ENCODE measurements around the gene BCL2A1. TPM values are rescaled to one million over a fixed set of nuclear protein-coding genes. Genes with fewer than 3 reads are reported as not detected.

BCL2A1 gene
- total RNA-seq, 1 experiment from 2014 or later: not detected

GRCh38 chr15:79994615-79995014, 23.6 kb upstream of the BCL2A1 start:
- Histone ChIP-seq H3K9ac (ENCODE audit: extremely low read depth, insufficient read length, low read length) (no peak overlapping the region), H3K23ac (ENCODE audit: insufficient read length, low read depth, low read length) (no peak overlapping the region), H4K5ac (ENCODE audit: insufficient read length, low read depth, low read length) (no peak overlapping the region), H3K4me1 (ENCODE audit: insufficient read depth, low read length) (no peaks in the 10 kb centered on the region), H2BK15ac (ENCODE audit: low read depth, low read length) (no peak overlapping the region), H3K18ac (ENCODE audit: insufficient read length, low read depth, low read length) (no peak overlapping the region), H2BK12ac (ENCODE audit: insufficient read length, low read depth, low read length) (no peak overlapping the region), H3K4me2 (ENCODE audit: insufficient read depth, insufficient read length, low read length) (no peak overlapping the region), H2AK5ac (ENCODE audit: insufficient read length, low read length) (no peak overlapping the region), H4K8ac (replicated peaks; ENCODE audit: insufficient read length, low read depth, low read length) (no peak overlapping the region), H2BK120ac (ENCODE audit: low read depth, low read length, poor library complexity, severe bottlenecking) (no peak overlapping the region), H3K9me3 (ENCODE audit: control insufficient read depth, low read depth, low read length) (no peaks in the 10 kb centered on the region), H3K56ac (ENCODE audit: insufficient read length, low read depth, low read length) (no peak overlapping the region), H3K23me2 (ENCODE audit: insufficient read length, low read depth, low read length, poor library complexity, severe bottlenecking) (no peaks in the 10 kb centered on the region), H3K14ac (ENCODE audit: insufficient read depth, low read length) (no peak overlapping the region), H3K27ac (ENCODE audit: insufficient read length, low read depth, low read length) (no peak overlapping the region), H4K91ac (ENCODE audit: insufficient read length, low read depth, low read length) (no peak overlapping the region), H2AFZ (ENCODE audit: low read length) (no peak overlapping the region), H3K79me2 (ENCODE audit: insufficient read depth, low read length) (no peaks in the 10 kb centered on the region), H3K27me3 (ENCODE audit: insufficient read depth, low read length) (no peaks in the 10 kb centered on the region), H4K20me1 (ENCODE audit: control insufficient read depth, insufficient read depth, insufficient read length) (no peaks in the 10 kb centered on the region), H3T11ph (ENCODE audit: low read length) (no peak overlapping the region), H2BK20ac (ENCODE audit: low read depth, low read length, poor library complexity, severe bottlenecking) (no peak overlapping the region), H2BK5ac (ENCODE audit: insufficient read length, low read length) (no peak overlapping the region), H3K4ac (ENCODE audit: low read depth, low read length) (no peak overlapping the region), H3K79me1 (ENCODE audit: insufficient read depth, low read depth, low read length, poor library complexity, severe bottlenecking) (no peaks in the 10 kb centered on the region)
- Mint-ChIP-seq H3K9me3 (no peaks in the 10 kb centered on the region), H3K27me3 (ENCODE audit: low read depth) (no peaks in the 10 kb centered on the region; the same call in 1 of the 2 replicates), H3K27ac (no peak overlapping the region), H3K36me3 (ENCODE audit: insufficient read depth in 1 of 3, low read depth in 3 of 3) (no peaks in the 10 kb centered on the region), H3K4me3 (no peak overlapping the region), H3K4me1 (no peaks in the 10 kb centered on the region)
- no peak for DNase-seq
- TF ChIP-seq CTCF (conservative IDR thresholded peaks at IDR 0.05): no peak
- WGBS (ENCODE audit: extremely low coverage, insufficient read length, low lambda C conversion rate): no CpG with 5 or more reads among the region's 3 CpGs
